GM12878 (cell line): ENCODE measurements around the gene TCF4. TPM values are rescaled to one million over a fixed set of nuclear protein-coding genes. Genes with fewer than 3 reads are reported as not detected.

Experiments
- ATAC-seq: fragments of 200-7000 bp; cut with Tn5 transposase; 3 replicates; pipeline ENCODE4 v1.9.1; 2020; ENCODE audit warnings: mild to moderate bottlenecking, moderate library complexity
- BruUV-seq: library from RNA; stranded (reverse); fragments of 400-500 nt; replicated peaks from 2 replicates; lab custom pipeline; 2021; lab: Mats Ljungman, UMichigan
- CTCF ChIA-PET: fragments of 300-600 bp; sonication (Branson Sonifier 250); formaldehyde crosslinking; extraction: SDS; loops from one replicate; lab custom pipeline; 2021; ENCODE audit warnings: inconsistent platforms; lab: Yijun Ruan, JAX
- POLR2A ChIA-PET: fragments of 350-600 bp; formaldehyde crosslinking; extraction: SDS; loops from one replicate; lab custom pipeline; 2021; ENCODE audit warnings: inconsistent platforms; lab: Charles Lee
- RAD21 ChIA-PET: fragments of 300-600 bp; sonication (Branson Sonifier 250); formaldehyde crosslinking; loops from one replicate; lab custom pipeline; 2023; ENCODE audit warnings: antibody characterized with exemption; ENCODE audit not compliant: unreplicated experiment; lab: Charles Lee
- SMC1A ChIA-PET: fragments of 300-600 bp; sonication (Branson Sonifier 250); formaldehyde crosslinking; loops from one replicate; lab custom pipeline; 2023; ENCODE audit not compliant: unreplicated experiment, uncharacterized antibody; lab: Charles Lee
- DNase-seq: peaks from one replicate; pipeline ENCODE4 v3.0.0-alpha.2; 2011; ENCODE audit warnings: low read depth, low spot score
- FAIRE-seq: peaks from 3 replicates; lab custom pipeline; 2011; peaks lifted over from hg19 to GRCh38; lab: Jason Lieb, UNC
- H2AFZ ChIP-seq: 2 replicates; pipeline ENCODE4 v1.6.0; 2011; ENCODE audit warnings: low read depth, low read length, control low read depth; ENCODE audit not compliant: control insufficient read depth
- H3K27ac ChIP-seq: 2 replicates; pipeline ENCODE4 v1.5.1; 2011; ENCODE audit warnings: control low read depth; ENCODE audit not compliant: control insufficient read depth, insufficient read depth
- H3K27me3 ChIP-seq, 2 experiments: replicated peaks in 1 of 2; 2 replicates each; pipeline versions ENCODE4 v1.6.0 to v1.6.1; 2011; ENCODE audit warnings: low read length in 1 of 2; ENCODE audit not compliant: control insufficient read depth in 2 of 2, insufficient read depth in 2 of 2
- H3K36me3 ChIP-seq, 2 experiments: 2 replicates each; pipeline ENCODE4 v1.5.1; 2011; ENCODE audit warnings: low read length in 1 of 2; ENCODE audit not compliant: control insufficient read depth in 2 of 2, insufficient read depth in 2 of 2
- H3K4me1 ChIP-seq: 2 replicates; pipeline ENCODE4 v1.6.1; 2011; ENCODE audit warnings: mild to moderate bottlenecking, low read length, moderate library complexity, mixed read lengths; ENCODE audit not compliant: control insufficient read depth, insufficient read depth
- H3K4me2 ChIP-seq: 2 replicates; pipeline ENCODE4 v1.6.0; 2011; ENCODE audit warnings: control low read depth; ENCODE audit not compliant: control insufficient read depth, insufficient read depth
- H3K4me3 ChIP-seq: fragments of 200-600 bp; sonication (generic); 2 replicates; pipeline ENCODE4 v1.5.1; 2016
- H3K79me2 ChIP-seq: 2 replicates; pipeline ENCODE4 v1.6.0; 2011; ENCODE audit warnings: low read length; ENCODE audit not compliant: control insufficient read depth, insufficient read depth
- H3K9ac ChIP-seq: 2 replicates; pipeline ENCODE4 v1.8.0; 2011; ENCODE audit warnings: low read length, control low read depth, mixed read lengths; ENCODE audit not compliant: control insufficient read depth, insufficient read depth
- H3K9me3 ChIP-seq: replicated peaks from 3 replicates; pipeline ENCODE4 v1.5.1; 2011; ENCODE audit warnings: mild to moderate bottlenecking, low read length; ENCODE audit not compliant: control insufficient read depth, insufficient read depth
- H4K20me1 ChIP-seq: 2 replicates; pipeline ENCODE4 v1.6.0; 2011; ENCODE audit not compliant: control insufficient read depth, insufficient read depth
- CHD2 ChIP-seq: IDR thresholded peaks from 2 replicates; pipeline ENCODE4 v1.6.1; 2011; ENCODE audit warnings: low read depth, low read length, improper control_type of control experiment, borderline replicate concordance
- DPF2 ChIP-seq: fragments of 450-650 bp; IDR thresholded peaks from 2 replicates; pipeline ENCODE4 v1.6.1; 2017; ENCODE audit warnings: mild to moderate bottlenecking
- GABPA ChIP-seq: IDR thresholded peaks from 2 replicates; pipeline ENCODE4 v1.6.1; 2014; ENCODE audit warnings: antibody characterized with exemption, low read depth, mild to moderate bottlenecking, inconsistent platforms
- IRF4 ChIP-seq: IDR thresholded peaks from 2 replicates; pipeline ENCODE4 v1.6.1; 2011; ENCODE audit warnings: low read depth, low read length
- JUNB ChIP-seq: IDR thresholded peaks from 2 replicates; pipeline ENCODE4 v1.6.1; 2016; ENCODE audit warnings: antibody characterized with exemption, mild to moderate bottlenecking
- NFXL1 ChIP-seq: fragments of 450-650 bp; IDR thresholded peaks from 2 replicates; pipeline ENCODE4 v1.6.1; 2017; ENCODE audit warnings: antibody characterized with exemption, mild to moderate bottlenecking, borderline replicate concordance
- NR2C1 ChIP-seq: fragments of 450-650 bp; IDR thresholded peaks from 2 replicates; pipeline ENCODE4 v1.6.1; 2017; ENCODE audit warnings: antibody characterized with exemption, mild to moderate bottlenecking, moderate library complexity
- SREBF2 ChIP-seq: IDR thresholded peaks from 2 replicates; pipeline ENCODE4 v1.6.1; 2012; ENCODE audit warnings: mild to moderate bottlenecking, low read length
- SUPT20H ChIP-seq: IDR thresholded peaks from 2 replicates; pipeline ENCODE4 v1.6.1; 2011; ENCODE audit warnings: low read depth, mild to moderate bottlenecking, low read length, moderate library complexity, borderline replicate concordance; ENCODE audit not compliant: control insufficient read depth
- ZNF274 ChIP-seq: IDR thresholded peaks from one replicate; pipeline ENCODE4 v1.8.0; 2011; ENCODE audit not compliant: insufficient read length, insufficient read depth
- WGBS: methylation state at CpG from one replicate; pipeline ENCODE4 v1.1.6; 2016; ENCODE audit warnings: low lambda C conversion rate; ENCODE audit not compliant: insufficient replicate concordance, insufficient coverage; ENCODE audit errors: missing lambda C conversion rate; 5-methylcytosine and 5-hydroxymethylcytosine counted together
- in situ Hi-C: fragments of 300-500 bp; cut with MboI; formaldehyde crosslinking; loops from 9 replicates; pipeline ENCODE4 v1.14.3; 2018; ENCODE audit warnings: mixed read lengths
- intact Hi-C: fragments of 100-400 bp; cut with micrococcal nuclease; formaldehyde crosslinking; loops from one replicate; pipeline ENCODE4 v1.14.2; 2022; ENCODE audit not compliant: unreplicated experiment
- polyA plus RNA-seq, 11 experiments: library from polyadenylated mRNA; depleted of rRNA in 4 of 11; unstranded in 6 of 11; stranded (reverse) in 5 of 11; fragments of >200 nt; fragmentation: Nextera tagmentation in 4 of 11; fragmentation: Illumina TruSeq in 1 of 11; extraction: Ambion mirVana in 4 of 11; extraction: Trizol in 1 of 11; gene quantifications; 1 replicate in 1 of 11; 2 replicates in 10 of 11; pipeline versions ENCODE4 v1.2.1 to v1.2.3, GENCODE V29; 2011 to 2016; ENCODE audit warnings: inconsistent platforms in 2 of 11, missing spikeins in 2 of 11, low read depth in 1 of 11
- total RNA-seq, 4 experiments: library from RNA; depleted of rRNA in 3 of 4; stranded (reverse); fragments of >200 nt in 3 of 4; fragmentation: Illumina TruSeq in 1 of 4; extraction: Trizol in 1 of 4; gene quantifications; 2 replicates each; pipeline versions ENCODE4 v1.2.1 to v1.2.3, GENCODE V29; 2013 to 2021
- TF ChIP-seq, protein P1 (sequence below): fragments of 450-650 bp; IDR thresholded peaks from 2 replicates; pipeline ENCODE4 v1.6.1; 2016; ENCODE audit warnings: mild to moderate bottlenecking
- TF ChIP-seq, protein P2 (sequence below): IDR thresholded peaks from 2 replicates; pipeline ENCODE4 v1.6.1; 2012; ENCODE audit warnings: improper control_type of control experiment, low read depth, low read length; ENCODE audit not compliant: insufficient replicate concordance
- TF ChIP-seq, protein P3 (sequence below): IDR thresholded peaks from 2 replicates; pipeline ENCODE4 v1.6.1; 2011; ENCODE audit warnings: mild to moderate bottlenecking, low read depth, low read length, moderate library complexity; ENCODE audit not compliant: insufficient replicate concordance
- TF ChIP-seq, protein P4 (sequence below): IDR thresholded peaks from 2 replicates; pipeline ENCODE4 v1.6.1; 2012; ENCODE audit warnings: low read length, inconsistent platforms

TCF4 gene
- total and polyA plus RNA-seq, 10 of the 15 experiments (the other 5 are each of a cell fraction or from before 2014, with no cell fraction given) = 15.2 to 94.0 (median 31.5) TPM

DNA sequence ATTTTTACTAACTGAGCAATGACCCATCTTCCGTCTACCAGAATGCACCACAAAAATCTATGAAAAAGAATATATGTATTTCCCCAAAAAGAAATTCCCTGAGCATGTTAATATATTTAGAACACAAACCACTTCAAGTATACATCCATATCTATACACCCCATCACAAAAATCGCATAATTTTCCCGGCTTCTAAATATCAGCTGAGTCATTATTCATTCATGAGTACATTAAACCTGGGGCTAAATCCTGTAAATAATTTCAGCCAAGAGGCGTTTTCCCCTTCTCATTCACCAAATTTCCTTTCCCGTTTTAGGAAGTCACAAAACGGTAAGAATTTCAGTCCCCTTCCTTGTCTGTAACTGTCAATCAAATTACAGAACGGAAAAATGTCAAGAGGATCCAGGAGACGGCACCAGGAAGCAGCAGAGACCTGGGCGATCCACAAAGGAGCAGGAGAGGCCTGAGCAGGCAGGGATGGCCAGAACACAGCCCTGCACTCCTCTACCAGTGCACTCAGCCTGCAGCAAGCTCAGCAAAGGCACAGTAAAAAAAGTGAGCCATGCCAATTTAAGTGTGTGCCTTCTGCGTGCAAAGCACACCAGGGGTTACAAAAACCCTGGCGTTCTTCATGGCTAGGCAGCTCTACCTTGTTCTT is 300.7 kb downstream of the TCF4 start:
- Histone ChIP-seq H4K20me1 (no peaks in the 10 kb centered on the region), H3K9ac (no peak overlapping the region), H3K4me2 (no peak overlapping the region), H3K27ac (no peak overlapping the region), H3K4me3 (no peak overlapping the region), H3K27me3 (no peaks in the 10 kb centered on the region), H3K9me3 (no peaks in the 10 kb centered on the region; the same call in 1 of the 3 replicates), H2AFZ (no peak overlapping the region), H3K4me1 (0 out of 2 replicates have a peak, but pooled peaks cover 3% of the 10 kb centered on the region), H3K79me2 (peaks cover 87% of the 10 kb centered on the region), H3K36me3 (peaks cover 0 to 10% of the 10 kb centered on the region in 2 experiments; a peak in 1 of 4 replicates)
- 84% methylated on average over 11 of the region's 11 CpGs for WGBS
- ChIA-PET POLR2A (interaction anchor here (1.6 kb wide), 1 partner anchor 9 kb away, joined by 4 read pairs; no protein-coding TSS in a partner anchor), SMC1A (interaction anchor here (1.2 to 7.5 kb wide), 11 partner anchors 9 to 52 kb away, joined by 3 to 54 read pairs (median 5); no protein-coding TSS in a partner anchor), CTCF (interaction anchor here (0.6 to 3.0 kb wide), 15 partner anchors 9 to 53 kb away, joined by 3 to 8 read pairs (median 4); no protein-coding TSS in a partner anchor), RAD21 (interaction anchor here (0.8 to 1.2 kb wide), 2 partner anchors 9 to 20 kb away, joined by 3 to 4 read pairs; no protein-coding TSS in a partner anchor)
- ATAC-seq = no peak
- intact Hi-C loops = no loop called here
- in situ Hi-C loops = no loop called here
- DNase-seq = no peak
- BruUV-seq = no TSS peak
- no peak for FAIRE-seq
- no peak for TF ChIP-seq NR2C1
- TF ChIP-seq ZNF274 = no peak
- no peak for TF ChIP-seq NFXL1
- TF ChIP-seq DPF2 = no peak
- TF ChIP-seq JUNB = no peak
- TF ChIP-seq, protein P1, sequence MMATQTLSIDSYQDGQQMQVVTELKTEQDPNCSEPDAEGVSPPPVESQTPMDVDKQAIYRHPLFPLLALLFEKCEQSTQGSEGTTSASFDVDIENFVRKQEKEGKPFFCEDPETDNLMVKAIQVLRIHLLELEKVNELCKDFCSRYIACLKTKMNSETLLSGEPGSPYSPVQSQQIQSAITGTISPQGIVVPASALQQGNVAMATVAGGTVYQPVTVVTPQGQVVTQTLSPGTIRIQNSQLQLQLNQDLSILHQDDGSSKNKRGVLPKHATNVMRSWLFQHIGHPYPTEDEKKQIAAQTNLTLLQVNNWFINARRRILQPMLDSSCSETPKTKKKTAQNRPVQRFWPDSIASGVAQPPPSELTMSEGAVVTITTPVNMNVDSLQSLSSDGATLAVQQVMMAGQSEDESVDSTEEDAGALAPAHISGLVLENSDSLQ = no peak
- TF ChIP-seq GABPA = no peak
- TF ChIP-seq, protein P2, sequence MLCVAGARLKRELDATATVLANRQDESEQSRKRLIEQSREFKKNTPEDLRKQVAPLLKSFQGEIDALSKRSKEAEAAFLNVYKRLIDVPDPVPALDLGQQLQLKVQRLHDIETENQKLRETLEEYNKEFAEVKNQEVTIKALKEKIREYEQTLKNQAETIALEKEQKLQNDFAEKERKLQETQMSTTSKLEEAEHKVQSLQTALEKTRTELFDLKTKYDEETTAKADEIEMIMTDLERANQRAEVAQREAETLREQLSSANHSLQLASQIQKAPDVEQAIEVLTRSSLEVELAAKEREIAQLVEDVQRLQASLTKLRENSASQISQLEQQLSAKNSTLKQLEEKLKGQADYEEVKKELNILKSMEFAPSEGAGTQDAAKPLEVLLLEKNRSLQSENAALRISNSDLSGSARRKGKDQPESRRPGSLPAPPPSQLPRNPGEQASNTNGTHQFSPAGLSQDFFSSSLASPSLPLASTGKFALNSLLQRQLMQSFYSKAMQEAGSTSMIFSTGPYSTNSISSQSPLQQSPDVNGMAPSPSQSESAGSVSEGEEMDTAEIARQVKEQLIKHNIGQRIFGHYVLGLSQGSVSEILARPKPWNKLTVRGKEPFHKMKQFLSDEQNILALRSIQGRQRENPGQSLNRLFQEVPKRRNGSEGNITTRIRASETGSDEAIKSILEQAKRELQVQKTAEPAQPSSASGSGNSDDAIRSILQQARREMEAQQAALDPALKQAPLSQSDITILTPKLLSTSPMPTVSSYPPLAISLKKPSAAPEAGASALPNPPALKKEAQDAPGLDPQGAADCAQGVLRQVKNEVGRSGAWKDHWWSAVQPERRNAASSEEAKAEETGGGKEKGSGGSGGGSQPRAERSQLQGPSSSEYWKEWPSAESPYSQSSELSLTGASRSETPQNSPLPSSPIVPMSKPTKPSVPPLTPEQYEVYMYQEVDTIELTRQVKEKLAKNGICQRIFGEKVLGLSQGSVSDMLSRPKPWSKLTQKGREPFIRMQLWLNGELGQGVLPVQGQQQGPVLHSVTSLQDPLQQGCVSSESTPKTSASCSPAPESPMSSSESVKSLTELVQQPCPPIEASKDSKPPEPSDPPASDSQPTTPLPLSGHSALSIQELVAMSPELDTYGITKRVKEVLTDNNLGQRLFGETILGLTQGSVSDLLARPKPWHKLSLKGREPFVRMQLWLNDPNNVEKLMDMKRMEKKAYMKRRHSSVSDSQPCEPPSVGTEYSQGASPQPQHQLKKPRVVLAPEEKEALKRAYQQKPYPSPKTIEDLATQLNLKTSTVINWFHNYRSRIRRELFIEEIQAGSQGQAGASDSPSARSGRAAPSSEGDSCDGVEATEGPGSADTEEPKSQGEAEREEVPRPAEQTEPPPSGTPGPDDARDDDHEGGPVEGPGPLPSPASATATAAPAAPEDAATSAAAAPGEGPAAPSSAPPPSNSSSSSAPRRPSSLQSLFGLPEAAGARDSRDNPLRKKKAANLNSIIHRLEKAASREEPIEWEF = no peak
- TF ChIP-seq SUPT20H = no peak
- TF ChIP-seq, protein P3, sequence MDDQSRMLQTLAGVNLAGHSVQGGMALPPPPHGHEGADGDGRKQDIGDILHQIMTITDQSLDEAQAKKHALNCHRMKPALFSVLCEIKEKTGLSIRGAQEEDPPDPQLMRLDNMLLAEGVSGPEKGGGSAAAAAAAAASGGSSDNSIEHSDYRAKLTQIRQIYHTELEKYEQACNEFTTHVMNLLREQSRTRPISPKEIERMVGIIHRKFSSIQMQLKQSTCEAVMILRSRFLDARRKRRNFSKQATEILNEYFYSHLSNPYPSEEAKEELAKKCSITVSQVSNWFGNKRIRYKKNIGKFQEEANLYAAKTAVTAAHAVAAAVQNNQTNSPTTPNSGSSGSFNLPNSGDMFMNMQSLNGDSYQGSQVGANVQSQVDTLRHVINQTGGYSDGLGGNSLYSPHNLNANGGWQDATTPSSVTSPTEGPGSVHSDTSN = no peak
- TF ChIP-seq, protein P4, sequence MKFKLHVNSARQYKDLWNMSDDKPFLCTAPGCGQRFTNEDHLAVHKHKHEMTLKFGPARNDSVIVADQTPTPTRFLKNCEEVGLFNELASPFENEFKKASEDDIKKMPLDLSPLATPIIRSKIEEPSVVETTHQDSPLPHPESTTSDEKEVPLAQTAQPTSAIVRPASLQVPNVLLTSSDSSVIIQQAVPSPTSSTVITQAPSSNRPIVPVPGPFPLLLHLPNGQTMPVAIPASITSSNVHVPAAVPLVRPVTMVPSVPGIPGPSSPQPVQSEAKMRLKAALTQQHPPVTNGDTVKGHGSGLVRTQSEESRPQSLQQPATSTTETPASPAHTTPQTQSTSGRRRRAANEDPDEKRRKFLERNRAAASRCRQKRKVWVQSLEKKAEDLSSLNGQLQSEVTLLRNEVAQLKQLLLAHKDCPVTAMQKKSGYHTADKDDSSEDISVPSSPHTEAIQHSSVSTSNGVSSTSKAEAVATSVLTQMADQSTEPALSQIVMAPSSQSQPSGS = no peak
- no peak for TF ChIP-seq CHD2
- TF ChIP-seq IRF4 = no peak
- no peak for TF ChIP-seq SREBF2
